COR-L47 (cell line): ENCODE measurements around the gene DAGLA.

Experiments used
- DNase-seq: peaks from one replicate; lab custom pipeline; 2025; lab: John Stamatoyannopoulos, UW

DAGLA gene

GRCh38 chr11:61730240-61730994 lies 50.2 kb downstream of the DAGLA start:
- DNase-seq, result peak; percentile 97

DNA sequence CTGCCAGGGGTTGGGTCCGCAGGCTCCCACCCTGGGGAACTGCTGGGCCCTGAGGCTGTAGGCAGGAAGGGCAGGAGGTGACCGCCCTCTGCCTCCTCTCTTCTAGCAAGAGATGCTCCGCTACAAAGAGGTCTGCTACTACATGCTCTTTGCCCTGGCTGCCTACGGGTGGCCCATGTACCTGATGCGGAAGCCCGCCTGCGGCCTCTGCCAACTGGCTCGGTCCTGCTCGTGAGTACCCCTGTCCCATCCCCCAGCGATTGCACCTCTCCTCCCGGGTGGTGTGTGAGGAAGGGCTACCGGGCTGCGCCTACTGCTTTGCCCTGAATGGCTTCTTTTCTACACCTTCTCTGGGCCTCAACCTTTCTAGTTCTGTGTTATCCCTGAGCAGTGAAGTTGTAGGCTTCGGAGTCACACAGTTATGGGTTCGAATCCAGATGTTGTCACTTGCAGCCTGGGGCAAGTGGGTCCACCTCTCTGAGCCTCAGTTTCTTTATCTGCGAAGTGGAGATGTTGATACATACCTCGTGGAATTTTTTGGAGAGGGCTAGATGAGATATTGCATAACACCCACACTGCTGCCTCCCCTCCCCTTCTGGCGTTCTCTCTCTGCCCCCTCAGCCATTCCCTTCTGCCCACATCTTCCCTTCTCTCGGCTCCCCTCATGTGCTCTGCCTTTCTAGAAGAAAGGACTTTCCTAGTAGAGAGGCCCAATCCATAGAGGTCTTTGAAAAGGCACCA lies 51.2 kb downstream of the DAGLA start:
- no peak for DNase-seq

GRCh38 chr11:61731952-61732675 lies 51.9 kb downstream of the DAGLA start:
- no peak for DNase-seq

DNA sequence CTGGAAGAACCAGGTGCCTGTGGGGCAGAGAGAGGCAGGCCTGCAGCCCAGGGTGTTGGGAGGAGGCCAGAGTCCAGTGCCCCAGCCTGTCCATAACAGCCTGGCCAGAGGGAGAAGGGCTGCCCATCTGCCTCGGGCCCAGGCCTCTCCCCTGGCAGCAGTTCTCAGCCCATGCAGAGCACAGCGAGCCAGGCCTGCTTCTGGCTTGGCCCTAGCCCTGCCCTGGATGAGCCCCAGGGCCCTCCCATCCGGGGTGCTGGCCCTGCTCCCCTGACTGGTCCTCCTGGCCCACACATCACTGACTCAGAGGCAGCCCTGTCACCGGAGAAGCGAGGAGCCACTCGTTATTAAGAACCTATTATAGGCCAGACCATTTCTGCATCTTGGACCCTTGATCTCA lies 52.5 kb downstream of the DAGLA start:
- DNase-seq, result no peak

GRCh38 chr11:61733120-61733978 lies 53.2 kb downstream of the DAGLA start:
- peak; percentile 76 for DNase-seq

- DNase-seq, result no peak
Observed at GRCh38 chr11:61734767-61735166, 54.6 kb downstream of the DAGLA start.

DNA sequence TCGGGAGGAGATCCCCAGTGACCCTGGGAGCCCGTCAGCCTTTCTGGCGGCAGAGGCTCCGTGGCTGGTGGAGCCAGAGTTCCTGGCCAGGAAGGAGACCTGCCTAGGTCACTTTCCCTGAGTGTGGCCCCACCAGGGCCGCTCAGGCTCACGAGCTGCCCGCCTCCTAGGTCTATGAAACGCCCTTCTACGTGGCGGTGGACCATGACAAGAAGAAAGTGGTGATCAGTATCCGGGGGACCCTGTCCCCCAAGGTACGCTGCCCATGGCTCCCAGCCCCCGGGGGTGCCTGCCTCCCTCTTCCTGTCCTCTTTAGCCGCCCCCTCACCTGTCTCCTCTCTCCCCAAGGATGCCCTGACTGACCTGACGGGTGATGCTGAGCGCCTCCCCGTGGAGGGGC lies 55.2 kb downstream of the DAGLA start:
- no peak for DNase-seq

DNA sequence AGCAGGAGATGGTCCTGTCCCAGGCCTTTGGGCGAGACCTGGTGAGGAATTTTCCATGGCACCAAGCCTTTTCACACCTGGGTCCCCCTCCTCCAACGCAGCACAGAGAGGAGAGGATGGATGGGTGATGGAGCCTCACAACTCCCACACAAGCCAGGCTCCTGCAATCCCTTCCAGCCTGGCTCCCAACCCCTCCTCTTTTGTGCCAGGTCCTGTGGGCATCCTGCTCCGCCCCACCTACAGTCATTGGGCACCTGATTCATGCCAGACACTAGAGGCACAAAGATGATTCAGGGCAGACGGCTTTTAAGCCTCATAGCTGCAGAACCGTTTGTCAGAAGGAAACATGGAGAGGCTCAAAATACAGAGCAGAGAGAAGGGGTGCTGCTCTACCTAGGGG lies 56.1 kb downstream of the DAGLA start:
- no peak for DNase-seq

GRCh38 chr11:61737131-61737530 lies 56.9 kb downstream of the DAGLA start:
- no peak for DNase-seq

GRCh38 chr11:61737636-61738386 lies 57.6 kb downstream of the DAGLA start:
- no peak for DNase-seq

GRCh38 chr11:61738776-61739175 lies 58.6 kb downstream of the DAGLA start:
- no peak for DNase-seq

GRCh38 chr11:61739413-61739812 lies 59.2 kb downstream of the DAGLA start:
- DNase-seq, result no peak

- DNase-seq, result no peak
Observed at GRCh38 chr11:61739966-61740365, 59.8 kb downstream of the DAGLA start.

DNA sequence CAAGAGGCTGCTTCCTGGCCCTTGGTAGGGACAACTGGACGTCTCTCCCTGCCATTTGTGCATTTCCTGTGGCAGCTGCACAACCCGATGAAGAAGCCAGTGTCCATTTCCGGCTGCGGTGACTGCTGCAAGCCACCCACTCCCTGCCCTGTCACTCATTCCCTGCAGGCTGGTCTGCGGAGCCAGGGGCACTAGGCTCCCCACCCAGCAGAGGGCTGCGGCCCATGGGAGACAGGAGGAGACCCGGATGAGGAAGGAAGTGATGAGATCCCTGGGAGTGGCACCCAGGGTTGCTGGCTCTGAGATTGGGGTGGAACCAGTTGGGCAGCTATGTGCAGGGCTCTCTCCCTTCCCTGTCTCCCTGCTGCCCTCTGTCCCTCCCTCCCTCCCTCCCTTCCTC lies 62.2 kb downstream of the DAGLA start:
- no peak for DNase-seq

GRCh38 chr11:61743486-61744095 lies 63.4 kb downstream of the DAGLA start:
- DNase-seq, result no peak

DNA sequence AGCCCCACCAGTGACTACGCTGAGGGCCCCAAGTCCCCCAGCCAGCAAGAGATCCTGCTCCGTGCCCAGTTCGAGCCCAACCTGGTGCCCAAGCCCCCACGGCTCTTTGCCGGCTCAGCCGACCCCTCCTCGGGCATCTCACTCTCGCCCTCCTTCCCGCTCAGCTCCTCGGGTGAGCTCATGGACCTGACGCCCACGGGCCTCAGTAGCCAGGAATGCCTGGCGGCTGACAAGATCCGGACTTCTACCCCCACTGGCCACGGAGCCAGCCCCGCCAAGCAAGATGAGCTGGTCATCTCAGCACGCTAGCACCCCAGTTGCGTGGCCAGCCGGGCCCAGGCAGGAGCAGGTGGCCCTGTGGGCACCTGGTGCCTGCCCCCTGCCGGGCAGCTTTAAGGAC lies 64.0 kb downstream of the DAGLA start:
- DNase-seq, result no peak

DNA sequence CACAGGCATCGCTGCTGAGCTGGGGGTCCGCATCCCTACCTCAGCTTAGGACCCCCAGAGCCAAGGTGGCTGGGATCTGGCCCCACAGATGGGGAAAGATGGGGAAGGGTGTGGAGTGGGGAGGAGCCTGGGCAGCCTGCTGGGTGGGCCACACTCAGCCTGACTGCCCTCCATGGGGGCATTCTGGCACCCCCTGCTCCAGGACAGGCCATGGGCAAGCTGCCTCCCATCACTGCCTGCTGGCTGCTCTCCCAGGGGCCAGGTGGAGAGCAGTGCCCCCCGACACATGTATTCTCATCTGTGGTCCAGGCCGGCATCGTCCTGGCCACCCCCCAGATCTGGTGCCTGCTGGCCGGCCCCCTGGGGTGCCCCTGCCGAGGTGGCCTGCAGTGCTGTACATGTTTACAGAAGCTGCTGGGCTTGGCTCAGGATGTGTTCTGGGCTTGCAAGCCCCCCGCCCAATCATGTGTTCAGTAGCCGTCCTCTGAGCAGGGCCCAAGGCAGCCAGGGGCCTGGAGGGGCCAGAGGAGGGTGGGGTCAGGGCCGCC lies 64.5 kb downstream of the DAGLA start:
- peak; percentile 88 for DNase-seq

DNA sequence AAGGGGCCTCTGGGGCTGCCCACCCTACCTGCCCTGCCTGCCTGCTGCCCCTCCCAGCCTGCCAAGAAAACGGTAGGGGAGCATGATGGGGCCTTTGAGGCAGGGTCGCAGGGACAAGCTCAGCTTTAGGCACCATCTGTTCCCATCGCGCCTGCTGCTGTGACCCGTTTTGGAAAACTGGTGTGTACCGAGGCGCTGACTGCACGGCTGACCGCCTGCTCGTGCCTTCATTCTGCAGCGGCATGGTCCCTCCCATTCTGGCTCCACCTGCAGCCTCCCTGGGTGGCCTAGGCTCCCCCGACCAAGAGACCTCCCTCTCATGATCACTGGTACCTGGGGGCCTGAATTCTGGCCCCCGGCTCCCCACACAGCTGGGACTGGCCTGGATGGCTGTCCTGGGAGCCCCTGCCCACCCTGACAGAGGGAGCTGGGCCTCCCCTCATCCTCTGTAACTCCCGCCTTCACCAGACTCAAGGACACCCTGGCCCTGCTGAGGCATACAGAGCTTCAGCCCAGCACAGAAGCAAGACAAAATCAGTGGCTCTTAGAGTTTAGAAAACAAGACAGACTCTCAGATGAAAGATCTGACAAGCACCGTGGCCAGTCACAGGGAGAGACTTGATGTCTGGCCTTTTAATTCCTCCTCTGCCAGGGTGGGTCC lies 65.7 kb downstream of the DAGLA start:
- no peak for DNase-seq

DNA sequence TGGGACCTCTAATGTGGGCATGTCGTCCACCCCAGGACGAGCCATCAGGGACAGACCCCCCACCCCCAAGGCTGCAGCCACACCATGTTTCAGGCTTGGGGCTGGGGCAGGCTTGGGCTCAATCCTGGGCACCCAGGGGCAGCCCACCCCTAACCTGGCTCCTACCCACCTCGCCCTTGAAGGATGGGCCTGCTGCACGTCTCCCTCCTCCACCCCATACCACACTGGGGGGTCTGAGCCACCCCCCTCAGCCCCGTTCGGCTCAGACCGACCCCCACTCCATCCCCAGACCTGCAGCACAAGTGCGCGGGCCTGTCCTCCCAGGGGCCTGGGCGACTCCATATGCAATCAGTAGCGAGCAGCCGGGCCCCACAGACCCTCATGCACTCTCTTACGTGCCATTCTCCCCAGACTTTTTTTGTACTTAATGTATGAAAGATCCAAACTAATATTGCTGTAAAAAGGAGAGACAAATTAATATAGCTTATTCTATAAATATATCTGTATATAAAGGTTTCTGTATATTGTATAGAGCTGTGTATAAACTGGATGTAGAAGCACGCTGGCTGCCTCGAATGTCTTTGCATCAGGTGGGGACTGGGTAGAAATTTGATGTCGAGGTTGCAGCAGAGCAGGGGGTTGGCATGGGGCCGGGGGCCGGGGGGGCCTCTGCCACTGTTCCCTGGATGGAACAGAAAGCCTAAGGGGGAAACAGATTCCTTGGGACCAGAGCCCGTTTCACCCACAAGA lies 66.4 kb downstream of the DAGLA start:
- no peak for DNase-seq
